SU-DHL-6 (cell line): ENCODE data around the gene RPS19.

Source experiments
- H2AFZ ChIP-seq: fragments of 200-600 bp; sonication (generic); 2 replicates; pipeline ENCODE4 v1.6.1; 2014; ENCODE audit warnings: low read depth, mild to moderate bottlenecking, moderate library complexity, mixed read lengths, antibody characterized with exemption, low read length; ENCODE audit not compliant: severe bottlenecking
- H3F3A ChIP-seq: fragments of 200-600 bp; shearing (Covaris generic); 2 replicates; pipeline ENCODE4 v1.6.0; 2016; ENCODE audit warnings: antibody characterized with exemption, mild to moderate bottlenecking; ENCODE audit not compliant: insufficient read depth
- H3K27ac ChIP-seq: fragments of 200-600 bp; sonication (generic); 2 replicates; pipeline ENCODE4 v1.5.1; 2016; ENCODE audit warnings: low read depth, mild to moderate bottlenecking, low read length, moderate library complexity, mixed read lengths
- H3K27me3 ChIP-seq: fragments of 200-600 bp; sonication (generic), shearing (Covaris generic); 2 replicates; pipeline ENCODE4 v1.6.0; 2014; ENCODE audit warnings: mild to moderate bottlenecking, low read length
- H3K36me3 ChIP-seq: fragments of 200-600 bp; sonication (generic); 2 replicates; pipeline ENCODE4 v1.6.1; 2014; ENCODE audit warnings: mild to moderate bottlenecking, low read length, mixed read lengths
- H3K4me2 ChIP-seq: fragments of 300-600, 200-600 bp; shearing (Covaris generic), sonication (generic); 2 replicates; pipeline ENCODE4 v1.6.0; 2014; ENCODE audit warnings: low read length, low read depth, mild to moderate bottlenecking; ENCODE audit not compliant: poor library complexity, severe bottlenecking
- H3K4me3 ChIP-seq: fragments of 200-600 bp; sonication (generic); 2 replicates; pipeline ENCODE4 v1.5.1; 2014; ENCODE audit warnings: antibody characterized with exemption, low read length, mild to moderate bottlenecking, mixed read lengths; ENCODE audit not compliant: insufficient read depth, poor library complexity, severe bottlenecking
- H3K79me2 ChIP-seq: fragments of 200-600 bp; sonication (generic); 2 replicates; pipeline ENCODE4 v1.6.1; 2014; ENCODE audit warnings: mild to moderate bottlenecking, low read length, moderate library complexity; ENCODE audit not compliant: insufficient read depth
- H3K9ac ChIP-seq: fragments of 200-600 bp; sonication (generic); 2 replicates; pipeline ENCODE4 v1.7.0; 2014; ENCODE audit warnings: mild to moderate bottlenecking, low read length
- H3K9me2 ChIP-seq: fragments of 200-600 bp; sonication (generic); replicated peaks from 2 replicates; pipeline ENCODE4 v1.6.1; 2014; ENCODE audit warnings: low read length; ENCODE audit not compliant: insufficient read depth
- H3K9me3 ChIP-seq: fragments of 200-600 bp; sonication (generic); 2 replicates; pipeline ENCODE4 v1.6.1; 2014; ENCODE audit warnings: low read length, mixed read lengths; ENCODE audit not compliant: insufficient read depth
- H4K20me1 ChIP-seq: fragments of 200-600 bp; sonication (generic); 2 replicates; pipeline ENCODE4 v1.6.1; 2014; ENCODE audit warnings: low read depth, mild to moderate bottlenecking, antibody characterized with exemption, low read length, moderate library complexity, mixed read lengths
- EZH2phosphoT487 ChIP-seq: fragments of 200-600 bp; sonication (generic), shearing (Covaris generic); conservative IDR thresholded peaks from 2 replicates; pipeline ENCODE4 v1.6.1; 2018; ENCODE audit warnings: mild to moderate bottlenecking, antibody characterized with exemption, low read length, moderate library complexity, mixed read lengths
- TF ChIP-seq, protein P1 (sequence below): fragments of 200-600 bp; sonication (generic); IDR thresholded peaks from one replicate; pipeline ENCODE4 v1.5.1; 2017; ENCODE audit warnings: antibody characterized with exemption, mild to moderate bottlenecking, low read length, moderate library complexity; ENCODE audit not compliant: insufficient read depth, poor library complexity, severe bottlenecking

Gene RPS19

DNA sequence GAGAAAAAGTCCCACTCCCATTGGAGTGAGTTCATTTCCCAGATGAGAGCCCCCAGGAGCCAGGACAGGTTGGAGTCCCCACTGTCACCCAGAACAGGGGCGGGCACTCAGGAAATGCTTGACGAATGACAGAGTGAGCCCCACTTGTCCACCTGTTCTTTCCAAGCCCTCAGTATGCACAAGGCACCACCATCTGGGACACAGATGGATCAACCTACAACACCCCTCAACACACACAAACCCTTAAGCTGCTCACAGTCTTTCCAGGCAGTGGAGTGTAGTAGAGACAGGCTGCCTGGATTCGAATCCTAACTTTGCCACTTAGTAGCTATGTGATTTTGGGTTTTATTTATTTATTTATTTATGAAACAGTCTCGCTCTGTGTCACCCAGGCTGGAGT lies 30.9 kb downstream of the RPS19 start:
- Histone ChIP-seq H3K4me3 (no peak overlapping the region), H3K27ac (no peak overlapping the region), H3K9ac (no peak overlapping the region), H4K20me1 (no peaks in the 10 kb centered on the region), H3K79me2 (peaks cover 33% of the 10 kb centered on the region), H3K9me2 (no peaks in the 10 kb centered on the region), H3K36me3 (no peaks in the 10 kb centered on the region), H3K4me2 (no peak overlapping the region), H3K27me3 (no peaks in the 10 kb centered on the region), H3K9me3 (no peaks in the 10 kb centered on the region), H2AFZ (no peak overlapping the region), H3F3A (peaks cover 3% of the 10 kb centered on the region; the same call in 1 of the 2 replicates)
- TF ChIP-seq EZH2phosphoT487, result no peak
- TF ChIP-seq, protein P1, sequence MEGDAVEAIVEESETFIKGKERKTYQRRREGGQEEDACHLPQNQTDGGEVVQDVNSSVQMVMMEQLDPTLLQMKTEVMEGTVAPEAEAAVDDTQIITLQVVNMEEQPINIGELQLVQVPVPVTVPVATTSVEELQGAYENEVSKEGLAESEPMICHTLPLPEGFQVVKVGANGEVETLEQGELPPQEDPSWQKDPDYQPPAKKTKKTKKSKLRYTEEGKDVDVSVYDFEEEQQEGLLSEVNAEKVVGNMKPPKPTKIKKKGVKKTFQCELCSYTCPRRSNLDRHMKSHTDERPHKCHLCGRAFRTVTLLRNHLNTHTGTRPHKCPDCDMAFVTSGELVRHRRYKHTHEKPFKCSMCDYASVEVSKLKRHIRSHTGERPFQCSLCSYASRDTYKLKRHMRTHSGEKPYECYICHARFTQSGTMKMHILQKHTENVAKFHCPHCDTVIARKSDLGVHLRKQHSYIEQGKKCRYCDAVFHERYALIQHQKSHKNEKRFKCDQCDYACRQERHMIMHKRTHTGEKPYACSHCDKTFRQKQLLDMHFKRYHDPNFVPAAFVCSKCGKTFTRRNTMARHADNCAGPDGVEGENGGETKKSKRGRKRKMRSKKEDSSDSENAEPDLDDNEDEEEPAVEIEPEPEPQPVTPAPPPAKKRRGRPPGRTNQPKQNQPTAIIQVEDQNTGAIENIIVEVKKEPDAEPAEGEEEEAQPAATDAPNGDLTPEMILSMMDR, result no peak

DNA sequence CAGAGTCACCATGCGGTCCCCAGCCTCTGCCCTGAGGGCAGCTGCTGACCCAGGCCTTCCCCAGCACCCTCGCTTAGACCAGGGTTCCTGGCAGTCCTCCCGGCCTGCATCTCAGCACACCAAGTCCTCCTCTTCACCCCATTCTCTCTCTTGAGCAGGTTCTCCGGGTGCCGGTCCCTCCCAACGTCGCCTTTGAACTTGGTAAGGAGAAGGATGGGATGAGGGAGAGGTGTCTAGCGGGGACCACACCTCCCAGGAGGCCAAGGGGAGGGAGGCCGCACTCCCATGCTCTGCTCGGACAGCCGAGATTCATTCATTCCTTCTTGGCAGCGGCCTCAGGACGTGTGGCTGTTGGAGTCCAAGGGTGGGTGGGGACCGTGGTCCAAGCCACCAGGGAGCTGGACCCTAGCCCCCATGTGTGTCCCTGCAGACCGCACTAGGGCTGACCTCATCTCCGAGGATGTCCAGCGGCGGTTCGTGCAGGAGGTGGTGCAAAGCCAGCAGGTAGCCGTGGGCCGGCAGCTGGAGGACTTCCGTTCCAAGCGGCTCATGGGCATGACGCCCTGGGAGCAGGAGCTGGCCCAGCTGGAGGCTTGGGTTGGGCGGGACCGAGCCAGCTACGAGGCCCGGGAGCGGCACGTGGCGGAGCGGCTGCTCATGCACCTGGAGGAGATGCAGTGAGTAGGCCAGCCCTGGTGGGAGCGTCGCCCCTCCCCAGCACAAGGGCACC lies 32.3 kb downstream of the RPS19 start:
- TF ChIP-seq, protein P1, result no peak
- TF ChIP-seq EZH2phosphoT487, result no peak
- Histone ChIP-seq H3K9ac (no peak overlapping the region), H3K9me2 (no peaks in the 10 kb centered on the region), H3K36me3 (no peaks in the 10 kb centered on the region), H3K9me3 (no peaks in the 10 kb centered on the region), H2AFZ (no peak overlapping the region), H3K4me3 (no peak overlapping the region), H3K27me3 (no peaks in the 10 kb centered on the region), H3F3A (no peaks in the 10 kb centered on the region; the same call in 1 of the 2 replicates), H3K27ac (no peak overlapping the region), H4K20me1 (no peaks in the 10 kb centered on the region), H3K4me2 (no peak overlapping the region), H3K79me2 (peaks cover 19% of the 10 kb centered on the region; the same call in 1 of the 2 replicates)

DNA sequence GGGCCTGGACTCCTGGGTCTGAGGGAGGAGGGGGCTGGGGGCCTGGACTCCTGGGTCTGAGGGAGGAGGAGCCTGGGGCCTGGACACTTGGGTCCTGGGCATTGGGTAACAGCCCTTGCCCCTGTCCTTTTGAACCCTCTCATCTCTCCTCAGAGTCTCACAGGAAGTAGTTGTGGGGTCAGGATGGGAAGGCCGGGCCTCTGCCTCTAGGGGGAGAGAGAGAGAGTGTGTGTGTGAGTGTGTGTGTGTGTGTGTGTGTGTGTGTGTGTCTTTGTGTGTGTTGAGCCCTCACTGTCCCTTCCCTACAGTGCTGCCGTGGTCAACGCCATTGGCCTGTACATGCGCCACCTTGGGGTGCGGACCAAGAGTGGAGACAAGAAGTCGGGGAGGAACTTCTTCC lies 33.8 kb downstream of the RPS19 start:
- H3K4me2 ChIP-seq, result no peak overlapping the region
- peak overlapping the region; percentile 29 for H3K27ac ChIP-seq
- H3K79me2 ChIP-seq, result peaks cover 7% of the 10 kb centered on the region; the same call in 1 of the 2 replicates
- no peaks in the 10 kb centered on the region for H3K27me3 ChIP-seq
- no peak overlapping the region for H3K4me3 ChIP-seq
- no peaks in the 10 kb centered on the region for H3K9me2 ChIP-seq
- no peak overlapping the region for H2AFZ ChIP-seq
- H3K9me3 ChIP-seq, result no peaks in the 10 kb centered on the region
- no peaks in the 10 kb centered on the region for H3K36me3 ChIP-seq
- TF ChIP-seq, protein P1, result no peak
- TF ChIP-seq EZH2phosphoT487, result no peak
- no peaks in the 10 kb centered on the region for H4K20me1 ChIP-seq
- H3F3A ChIP-seq, result 0 out of 2 replicates have a peak, but pooled peaks cover 2% of the 10 kb centered on the region
- H3K9ac ChIP-seq, result no peak overlapping the region
